HepG2 (cell line): ENCODE data around the gene ECM1. TPM values are rescaled to one million over a fixed set of nuclear protein-coding genes. Genes with fewer than 3 reads are reported as not detected.

Source experiments
- ATF4 ChIP-seq, 2 experiments: fragments of 450-650 bp in 1 of 2; sonication (generic) in 1 of 2; formaldehyde crosslinking; IDR thresholded peaks; 2 replicates each; pipeline versions ENCODE4 v1.5.0 to v1.8.0; 2020 to 2022; ENCODE audit warnings: mild to moderate bottlenecking in 1 of 2, missing genetic modification reagents in 1 of 2
- ATRX ChIP-seq: sonication (generic); formaldehyde crosslinking; IDR thresholded peaks from 2 replicates; pipeline ENCODE4 v1.4.0; 2020; ENCODE audit warnings: missing genetic modification reagents, borderline replicate concordance
- CBFB ChIP-seq: sonication (generic); formaldehyde crosslinking; IDR thresholded peaks from 2 replicates; pipeline ENCODE4 v1.4.0; 2020; ENCODE audit warnings: missing genetic modification reagents
- GTF2F1 ChIP-seq: fragments of 150-350 bp; IDR thresholded peaks from 2 replicates; pipeline ENCODE4 v1.6.1; 2014; ENCODE audit warnings: low read length
- HNF4A ChIP-seq: sonication (generic); formaldehyde crosslinking; IDR thresholded peaks from 2 replicates; pipeline ENCODE4 v1.4.0; 2020; ENCODE audit warnings: missing genetic modification reagents
- MZF1 ChIP-seq: sonication (generic); formaldehyde crosslinking; IDR thresholded peaks from 2 replicates; pipeline ENCODE4 v1.8.1; 2023; ENCODE audit warnings: mild to moderate bottlenecking, missing genetic modification reagents, borderline replicate concordance
- NFKBIZ ChIP-seq: IDR thresholded peaks from 2 replicates; pipeline ENCODE4 v1.6.1; 2018; ENCODE audit warnings: missing genetic modification reagents, missing compliant biosample characterization
- NR2F2 ChIP-seq: IDR thresholded peaks from 2 replicates; pipeline ENCODE4 v1.6.1; 2012; ENCODE audit warnings: low read depth, inconsistent platforms, borderline replicate concordance
- PPARG ChIP-seq: conservative IDR thresholded peaks from 2 replicates; pipeline ENCODE4 v1.6.1; 2016; ENCODE audit warnings: missing biosample characterization, missing genetic modification reagents
- RARA ChIP-seq: IDR thresholded peaks from 2 replicates; pipeline ENCODE4 v1.6.1; 2016; ENCODE audit warnings: missing genetic modification reagents, missing compliant biosample characterization
- RBM22 ChIP-seq: fragments of 200-400 bp; formaldehyde crosslinking; optimal IDR thresholded peaks from 2 replicates; pipeline ENCODE3; 2017; ENCODE audit warnings: mild to moderate bottlenecking, low read length, moderate library complexity
- SAFB2 ChIP-seq: sonication (generic); formaldehyde crosslinking; IDR thresholded peaks from 2 replicates; pipeline ENCODE4 v1.5.1; 2020; ENCODE audit warnings: missing genetic modification reagents, low read depth, mild to moderate bottlenecking, borderline replicate concordance
- SP2 ChIP-seq: sonication (generic); formaldehyde crosslinking; IDR thresholded peaks from 2 replicates; pipeline ENCODE4 v1.5.1; 2020; ENCODE audit warnings: mild to moderate bottlenecking, missing genetic modification reagents
- THAP8 ChIP-seq: sonication (generic); formaldehyde crosslinking; IDR thresholded peaks from 2 replicates; pipeline ENCODE4 v1.5.1; 2020; ENCODE audit warnings: missing genetic modification reagents, mild to moderate bottlenecking, borderline replicate concordance
- UBTF ChIP-seq: sonication (generic); formaldehyde crosslinking; IDR thresholded peaks from 2 replicates; pipeline ENCODE4 v1.4.0; 2020; ENCODE audit warnings: mild to moderate bottlenecking, missing genetic modification reagents
- ZBTB14 ChIP-seq: sonication (generic); formaldehyde crosslinking; IDR thresholded peaks from 2 replicates; pipeline ENCODE4 v1.4.0; 2020; ENCODE audit warnings: missing genetic modification reagents
- ZBTB39 ChIP-seq: sonication (generic); formaldehyde crosslinking; IDR thresholded peaks from 2 replicates; pipeline ENCODE4 v1.5.0; 2020; ENCODE audit warnings: missing genetic modification reagents
- ZFP36 ChIP-seq: fragments of 150-350 bp; IDR thresholded peaks from 2 replicates; pipeline ENCODE4 v1.6.1; 2018; ENCODE audit warnings: borderline replicate concordance, low read length, low read depth; ENCODE audit not compliant: partially characterized antibody
- ZNF430 ChIP-seq: sonication (generic); formaldehyde crosslinking; IDR thresholded peaks from 2 replicates; pipeline ENCODE4 v1.9.0; 2021; ENCODE audit warnings: mild to moderate bottlenecking, missing genetic modification reagents
- ZNF619 ChIP-seq: sonication (generic); formaldehyde crosslinking; IDR thresholded peaks from 2 replicates; pipeline ENCODE4 v1.4.0; 2020; ENCODE audit warnings: mild to moderate bottlenecking, missing genetic modification reagents
- ZNF674 ChIP-seq: sonication (generic); formaldehyde crosslinking; IDR thresholded peaks from 2 replicates; pipeline ENCODE4 v1.5.0; 2020; ENCODE audit warnings: low read depth, mild to moderate bottlenecking, missing genetic modification reagents
- ZNF713 ChIP-seq: sonication (generic); formaldehyde crosslinking; IDR thresholded peaks from 2 replicates; pipeline ENCODE4 v1.4.0; 2020; ENCODE audit warnings: mild to moderate bottlenecking, missing genetic modification reagents
- ZNF883 ChIP-seq: sonication (generic); formaldehyde crosslinking; IDR thresholded peaks from 2 replicates; pipeline ENCODE4 v1.5.1; 2020; ENCODE audit warnings: mild to moderate bottlenecking, missing genetic modification reagents; ENCODE audit errors: not compliant biosample characterization
- ZSCAN9 ChIP-seq: IDR thresholded peaks from 2 replicates; pipeline ENCODE4 v1.6.1; 2016; ENCODE audit warnings: borderline replicate concordance
- polyA plus RNA-seq, 8 experiments: library from polyadenylated mRNA; depleted of rRNA in 3 of 8; stranded (reverse) in 7 of 8; unstranded in 1 of 8; fragments of >200 nt; fragmentation: Illumina TruSeq in 4 of 8; extraction: Trizol in 4 of 8; gene quantifications; 2 replicates each; pipeline versions ENCODE4 v1.2.1 to v1.2.3, GENCODE V29; 2011 to 2016; ENCODE audit warnings: low read depth in 4 of 8, missing spikeins in 1 of 8, mixed read lengths in 1 of 8; ENCODE audit not compliant: insufficient read depth in 1 of 8
- total RNA-seq, 5 experiments: library from RNA; depleted of rRNA; stranded (reverse); fragments of >200 nt; fragmentation: Illumina TruSeq; extraction: Trizol; gene quantifications; 2 replicates each; pipeline ENCODE4 v1.2.3, GENCODE V29; 2016; ENCODE audit warnings: low read depth in 1 of 5

Gene ECM1
- total and polyA plus RNA-seq, 2 of the 13 experiments (the other 11 are each of a cell fraction or from before 2014, with no cell fraction given): 0.42 to 1.0 TPM

- TF ChIP-seq ZBTB14 (CRISPR knock-in tag): no peak
- no peak for TF ChIP-seq GTF2F1
- no peak for TF ChIP-seq ZNF713 (CRISPR knock-in tag)
- no peak for TF ChIP-seq SAFB2 (CRISPR knock-in tag)
- no peak for TF ChIP-seq ZSCAN9 (CRISPR knock-in tag)
- TF ChIP-seq NR2F2: no peak
- TF ChIP-seq UBTF (CRISPR knock-in tag): no peak
- TF ChIP-seq MZF1 (CRISPR knock-in tag): no peak
- no peak for TF ChIP-seq ZNF430
- TF ChIP-seq ZFP36: no peak
- TF ChIP-seq RARA: peak; percentile 43; the same call in 1 of the 2 replicates
- peak; percentile 35 for TF ChIP-seq HNF4A (CRISPR knock-in tag)
- no peak for TF ChIP-seq ZNF674
- TF ChIP-seq ZNF619 (CRISPR knock-in tag): no peak
- no peak for TF ChIP-seq ATF4 (CRISPR knock-in tag; IDR thresholded peaks at IDR 0.05)
- TF ChIP-seq RBM22: no peak
- peak; percentile 11 for TF ChIP-seq ZNF883
- no peak for TF ChIP-seq THAP8 (CRISPR knock-in tag)
- TF ChIP-seq CBFB: no peak
- TF ChIP-seq ZBTB39 (CRISPR knock-in tag): no peak
- no peak for TF ChIP-seq PPARG (CRISPR knock-in tag)
- no peak for TF ChIP-seq ATRX (CRISPR knock-in tag)
- no peak for TF ChIP-seq NFKBIZ
- TF ChIP-seq SP2 (CRISPR knock-in tag): no peak
Observed at GRCh38 chr1:150549496-150550221, 41.8 kb downstream of the ECM1 start (continued).
